ENCODE results near the gene PTPRE.

The PTPRE gene

GRCh38 chr10:127906548-127907377, at the start of gene PTPRE:
PTPRE (plus strand) TSS chr10:127907103; CDS start chr10:128040882, 133,779 bp downstream.
- in situ Hi-C loops (cut with MboI; ENCODE audit: low sequenced_read_pairs), result loop anchor here (10.0 kb wide), 1 partner anchor 108 kb away; no protein-coding TSS in a partner anchor

- in situ Hi-C loops (cut with MboI; ENCODE audit: low sequenced_read_pairs), result loop anchor here (25.0 kb wide), 1 partner anchor 148 kb away; no protein-coding TSS in a partner anchor
Observed at GRCh38 chr10:127860592-127860991, 46.3 kb upstream of the PTPRE start.

DNA sequence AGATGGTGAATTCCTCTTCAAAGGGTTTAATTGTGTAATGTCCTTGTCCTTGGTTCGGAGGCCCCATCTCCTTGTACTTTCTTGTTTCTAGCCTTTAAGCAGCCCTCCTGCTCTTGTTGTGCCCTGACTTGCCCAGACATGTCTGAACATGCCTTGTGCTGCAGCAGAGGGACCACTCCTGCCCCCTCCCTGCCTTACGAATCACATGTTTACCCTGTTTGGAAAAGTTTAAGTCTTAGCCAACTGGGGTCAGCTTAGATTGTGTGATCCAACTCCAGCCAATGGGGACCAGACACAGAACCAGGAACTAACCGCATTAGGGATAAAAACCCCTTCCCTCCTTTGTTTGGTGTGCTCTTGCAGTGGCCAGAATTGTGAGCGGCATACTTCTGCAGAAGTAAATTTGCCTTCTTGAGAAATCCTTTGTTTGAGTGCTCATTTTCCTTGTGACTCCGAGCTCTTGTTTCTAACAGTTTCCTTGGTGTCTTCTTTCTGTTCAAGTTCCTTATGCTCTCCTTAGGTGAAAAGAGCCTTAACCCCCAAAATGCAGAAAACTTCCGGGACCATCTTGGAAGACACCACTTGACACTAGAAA, 43.6 kb upstream of the PTPRE start:
- in situ Hi-C loops (cut with MboI; ENCODE audit: low sequenced_read_pairs), result loop anchor here (25.0 kb wide), 1 partner anchor 151 kb away; no protein-coding TSS in a partner anchor

DNA sequence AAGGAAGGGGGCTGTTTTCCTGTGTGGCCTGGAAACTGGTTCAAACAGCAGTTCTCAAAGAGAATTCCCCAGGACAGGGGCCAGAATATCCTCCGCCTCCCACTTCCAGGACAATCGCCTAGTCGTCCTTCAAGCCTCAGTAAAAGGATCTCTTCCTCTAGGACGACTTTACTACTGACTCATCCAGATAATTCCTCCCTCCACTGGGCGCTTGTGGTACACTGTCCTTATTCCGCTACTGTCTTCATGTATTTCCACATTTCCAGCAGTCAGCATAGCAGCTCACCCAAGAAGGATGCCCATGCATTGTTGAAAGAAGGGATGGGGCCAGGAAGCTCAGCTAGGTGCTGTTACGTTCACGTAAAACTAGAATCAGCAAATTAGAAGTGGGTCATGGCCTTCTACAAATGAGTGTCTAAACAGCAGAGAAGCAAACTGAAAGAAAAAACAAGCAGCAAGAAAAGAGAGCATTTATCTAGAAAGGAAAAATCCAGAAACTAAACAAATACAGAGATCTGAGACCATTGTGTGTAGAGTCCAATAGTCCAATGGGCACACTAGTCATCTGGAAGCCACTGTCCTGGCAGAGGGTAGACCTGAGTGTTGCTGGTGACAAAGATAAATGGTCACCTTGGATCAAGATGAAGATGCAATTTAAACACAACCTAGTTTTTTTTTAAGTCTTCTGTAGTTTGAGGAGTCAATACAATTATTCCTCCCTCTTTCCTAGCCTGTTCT, 40.5 kb upstream of the PTPRE start:
- in situ Hi-C loops (cut with MboI; ENCODE audit: low sequenced_read_pairs), result loop anchor here (25.0 kb wide), 1 partner anchor 154 kb away; no protein-coding TSS in a partner anchor

- in situ Hi-C loops (cut with MboI; ENCODE audit: low sequenced_read_pairs), result loop anchor here (25.0 kb wide), 1 partner anchor 156 kb away; no protein-coding TSS in a partner anchor
Observed at GRCh38 chr10:127867805-127868204, 39.1 kb upstream of the PTPRE start.

DNA sequence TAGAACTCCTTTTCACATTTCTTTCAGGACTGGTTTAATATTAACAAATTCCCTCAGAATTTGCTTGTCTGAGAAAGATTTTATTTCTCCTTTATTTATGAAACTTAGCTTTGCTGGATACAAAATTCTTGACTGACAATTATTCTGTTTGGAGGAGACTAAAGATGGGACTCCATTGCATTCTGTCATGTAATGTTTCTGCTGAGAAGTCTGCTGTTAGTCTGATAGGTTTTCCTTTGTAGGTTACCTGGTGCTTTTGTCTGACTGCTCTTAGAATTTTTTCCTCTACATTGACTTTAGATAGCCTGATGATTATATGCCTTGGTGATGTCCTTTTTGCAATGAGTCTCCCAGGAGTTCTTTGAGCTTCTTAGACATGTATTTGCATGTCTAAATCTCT, 37.6 kb upstream of the PTPRE start:
- in situ Hi-C loops (cut with MboI; ENCODE audit: low sequenced_read_pairs), result loop anchor here (25.0 kb wide), 1 partner anchor 157 kb away; no protein-coding TSS in a partner anchor

DNA sequence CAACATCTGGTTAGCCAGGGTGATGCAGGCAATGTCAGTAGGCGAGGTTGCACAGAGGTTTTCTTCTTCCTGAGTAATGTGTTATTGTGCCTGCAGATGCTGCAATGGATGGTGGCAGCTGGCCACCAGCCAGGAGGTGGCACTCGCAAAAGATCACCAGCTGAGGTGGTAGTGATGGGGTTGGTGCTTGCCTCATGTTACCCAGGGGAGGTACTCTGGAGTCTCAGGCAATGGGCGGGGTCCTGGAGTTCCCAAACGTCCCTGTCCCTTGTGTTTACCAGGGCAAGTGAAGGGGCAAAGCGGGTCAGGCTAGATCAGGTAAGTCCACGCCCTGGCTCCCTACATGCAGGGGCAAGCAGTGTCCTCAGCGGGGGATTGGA, 35.3 kb upstream of the PTPRE start:
- in situ Hi-C loops (cut with MboI; ENCODE audit: low sequenced_read_pairs), result loop anchor here (10.0 to 25.0 kb wide), 3 partner anchors 143 to 203 kb away; no protein-coding TSS in a partner anchor

GRCh38 chr10:127872011-127872761, 34.7 kb upstream of the PTPRE start:
- in situ Hi-C loops (cut with MboI; ENCODE audit: low sequenced_read_pairs), result loop anchor here (10.0 to 25.0 kb wide), 3 partner anchors 143 to 203 kb away; no protein-coding TSS in a partner anchor

- in situ Hi-C loops (cut with MboI; ENCODE audit: low sequenced_read_pairs), result loop anchor here (10.0 to 25.0 kb wide), 3 partner anchors 142 to 202 kb away; no protein-coding TSS in a partner anchor
Observed at GRCh38 chr10:127872871-127873600, 33.9 kb upstream of the PTPRE start.

DNA sequence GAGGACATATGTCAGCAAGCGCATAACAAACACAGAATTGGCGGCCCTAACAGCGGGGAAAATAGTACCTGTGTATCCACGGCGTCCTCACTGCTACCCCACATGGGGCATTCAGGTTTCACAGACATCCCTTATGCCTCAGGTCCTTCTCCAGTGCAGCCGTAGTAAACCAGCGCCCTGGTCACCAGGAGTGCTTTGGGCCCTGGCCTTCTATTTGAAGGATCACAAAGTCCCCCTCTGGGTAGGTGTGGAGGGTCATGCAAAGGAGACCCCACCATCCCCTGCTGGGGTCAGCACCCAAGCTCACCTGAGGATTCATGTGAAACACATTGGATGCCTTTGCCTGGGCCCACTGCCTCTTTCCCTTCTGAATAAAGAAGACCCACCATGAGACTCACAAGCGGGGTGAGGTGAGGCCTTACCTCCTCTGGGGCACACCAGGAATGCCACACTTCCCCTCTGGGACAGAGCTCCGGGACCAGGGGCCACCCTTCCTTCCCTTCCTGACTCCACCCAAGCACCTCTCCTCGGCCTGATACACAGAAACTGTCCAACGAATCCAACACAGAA, 32.9 kb upstream of the PTPRE start:
- in situ Hi-C loops (cut with MboI; ENCODE audit: low sequenced_read_pairs), result loop anchor here (10.0 to 25.0 kb wide), 3 partner anchors 141 to 201 kb away; no protein-coding TSS in a partner anchor

DNA sequence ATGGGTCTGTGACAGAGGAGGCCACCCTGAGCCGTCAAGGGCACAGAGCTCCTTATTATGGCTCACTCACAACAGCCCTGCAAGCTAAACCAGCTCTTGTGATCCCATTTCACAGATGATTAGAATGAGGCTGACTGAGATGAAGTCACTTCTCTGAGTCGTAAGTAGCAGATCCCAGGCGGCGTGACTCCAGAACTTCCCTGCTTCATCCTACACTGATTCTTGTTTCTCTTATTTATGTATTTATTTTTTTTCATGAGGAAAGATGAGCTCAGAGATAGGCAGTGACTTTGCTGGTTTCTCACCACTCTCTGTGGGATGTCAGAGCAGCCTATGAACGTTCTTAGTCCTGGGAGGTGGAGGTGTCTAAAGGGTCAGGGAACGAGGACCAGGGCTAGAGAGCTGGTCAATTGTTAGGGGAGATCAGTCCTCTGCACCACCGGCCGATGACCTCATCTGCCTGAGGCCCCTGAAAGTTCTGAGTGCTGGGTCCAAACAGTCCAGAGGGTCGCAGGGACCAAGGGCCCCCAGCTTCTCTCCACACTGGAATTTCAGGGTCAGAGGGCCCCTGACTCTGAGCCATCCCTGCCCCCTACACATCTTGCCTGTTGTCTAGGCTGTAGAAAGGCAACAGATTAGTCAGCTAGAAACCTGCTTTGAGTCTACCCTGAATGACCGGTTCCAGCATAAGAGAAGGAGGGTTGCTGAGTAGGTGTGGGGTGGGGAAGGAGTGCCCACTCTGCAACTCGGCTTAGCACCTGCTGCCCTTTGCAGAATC, 32.0 kb upstream of the PTPRE start:
- in situ Hi-C loops (cut with MboI; ENCODE audit: low sequenced_read_pairs), result loop anchor here (10.0 to 25.0 kb wide), 3 partner anchors 140 to 200 kb away; no protein-coding TSS in a partner anchor

GRCh38 chr10:127875449-127875765, 31.5 kb upstream of the PTPRE start:
- in situ Hi-C loops (cut with MboI; ENCODE audit: low sequenced_read_pairs), result loop anchor here (10.0 kb wide), 2 partner anchors 139 to 199 kb away; no protein-coding TSS in a partner anchor

DNA sequence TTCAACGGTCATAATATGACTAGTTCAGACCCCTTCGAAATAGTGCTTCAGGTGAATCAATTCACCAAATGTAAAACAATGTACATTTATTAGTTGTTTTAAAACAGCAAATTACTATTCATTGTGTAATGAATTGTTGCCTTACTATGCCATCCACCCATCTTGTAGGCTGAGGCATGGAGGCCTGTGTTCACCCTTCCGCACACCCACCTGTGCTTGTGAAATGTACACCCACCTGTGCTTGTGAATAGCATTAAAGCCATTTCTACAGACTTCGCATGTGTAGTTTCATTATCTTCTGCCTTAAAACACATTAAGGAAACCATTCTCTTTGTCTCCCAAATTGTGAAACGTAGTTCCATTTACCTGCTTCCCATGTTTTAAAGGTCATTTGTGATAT, 31.0 kb upstream of the PTPRE start:
- in situ Hi-C loops (cut with MboI; ENCODE audit: low sequenced_read_pairs), result loop anchor here (10.0 kb wide), 2 partner anchors 139 to 199 kb away; no protein-coding TSS in a partner anchor

DNA sequence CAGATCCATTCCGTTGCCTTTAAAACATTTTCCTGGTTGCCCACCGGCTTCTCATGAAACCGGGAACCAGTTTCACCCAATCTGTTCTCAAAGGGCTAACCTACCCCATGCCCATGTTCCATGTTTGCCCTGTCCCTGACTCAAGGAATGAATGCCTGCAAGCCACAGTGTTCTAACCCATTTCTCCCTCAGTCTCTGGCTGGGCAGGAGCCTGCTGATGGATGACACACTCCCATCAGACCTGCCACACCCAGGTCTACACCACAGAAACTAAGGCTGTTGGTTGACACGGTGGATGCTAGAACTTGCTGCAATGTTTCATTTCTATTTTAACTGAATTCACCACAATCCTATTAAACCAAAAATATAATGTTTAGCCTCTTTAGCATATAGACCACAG, 29.8 kb upstream of the PTPRE start:
- in situ Hi-C loops (cut with MboI; ENCODE audit: low sequenced_read_pairs), result loop anchor here (10.0 kb wide), 2 partner anchors 138 to 198 kb away; no protein-coding TSS in a partner anchor

- in situ Hi-C loops (cut with MboI; ENCODE audit: low sequenced_read_pairs), result loop anchor here (10.0 kb wide), 2 partner anchors 137 to 197 kb away; no protein-coding TSS in a partner anchor
Observed at GRCh38 chr10:127877699-127878098, 29.2 kb upstream of the PTPRE start.

- in situ Hi-C loops (cut with MboI; ENCODE audit: low sequenced_read_pairs), result loop anchor here (10.0 kb wide), 2 partner anchors 136 to 196 kb away; no protein-coding TSS in a partner anchor
Observed at GRCh38 chr10:127878475-127879055, 28.3 kb upstream of the PTPRE start.

DNA sequence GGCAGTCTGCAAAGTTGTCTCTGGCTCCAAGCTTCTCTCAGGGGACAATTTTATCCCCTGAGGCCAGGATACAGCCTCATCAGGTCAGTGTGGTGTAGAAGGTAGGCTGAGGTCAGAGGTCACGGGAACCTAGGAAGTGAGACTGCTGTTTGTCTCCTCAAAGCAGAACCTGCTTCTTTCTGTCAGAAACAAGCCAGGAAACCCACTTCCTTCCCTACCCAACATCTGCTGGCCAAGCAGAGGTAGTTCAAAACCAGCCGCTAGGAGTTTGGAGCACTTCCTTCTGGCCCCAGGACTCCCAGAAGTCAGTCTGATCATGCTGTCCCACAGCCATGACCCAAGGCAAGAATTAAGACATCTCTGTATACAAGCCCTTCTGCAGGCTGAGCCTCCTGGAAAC, 26.3 kb upstream of the PTPRE start:
- in situ Hi-C loops (cut with MboI; ENCODE audit: low sequenced_read_pairs), result no loop called here

DNA sequence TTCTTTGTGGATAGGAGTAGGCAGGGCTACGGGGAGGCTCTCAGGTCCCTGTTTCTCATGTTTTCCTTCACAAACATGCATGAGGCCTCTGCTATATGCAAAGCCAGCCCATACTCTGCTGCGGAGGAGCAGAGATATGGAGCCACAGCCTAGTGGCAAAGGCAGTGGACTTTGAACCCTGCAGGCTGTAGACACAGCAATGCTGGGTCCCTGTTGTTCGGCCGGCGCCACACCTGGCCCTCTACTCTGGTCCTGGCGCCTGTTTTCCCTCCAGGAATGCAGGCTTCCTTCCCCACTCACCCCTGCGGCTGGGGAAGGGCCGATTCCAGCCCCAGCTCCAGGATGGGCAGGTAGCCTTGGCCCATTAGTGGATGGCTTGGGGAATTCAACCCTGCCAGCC, 25.6 kb upstream of the PTPRE start:
- in situ Hi-C loops (cut with MboI; ENCODE audit: low sequenced_read_pairs), result no loop called here
